GM13977 (cell line): Measurements from ENCODE around the gene CHRNA3.
A peak's percentile ranks its signal among the peaks of the same experiment; 100 is the strongest.

Experiments
- DNase-seq: peaks from one replicate; pipeline ENCODE4 v3.0.0; 2012; ENCODE audit warnings: low spot score
- in situ Hi-C: fragments of 300-500 bp; cut with MboI; formaldehyde crosslinking; loops from one replicate; pipeline ENCODE4 v1.12.0; 2022; ENCODE audit warnings: low sequenced_read_pairs, low pct_unique_long_range_greater_than_20kb, mixed read lengths, inconsistent platforms; ENCODE audit not compliant: unreplicated experiment
- TF ChIP-seq, protein P1 (sequence below): IDR thresholded peaks from 2 replicates; pipeline ENCODE4 v1.5.1; 2012; ENCODE audit warnings: mild to moderate bottlenecking, control low read depth; ENCODE audit not compliant: insufficient read depth; ENCODE audit errors: extremely low read depth, missing control alignments

Gene CHRNA3

GRCh38 chr15:78625606-78626280 lies 4.9 kb upstream of the CHRNA3 start:
- peak; percentile 18 for DNase-seq

GRCh38 chr15:78624651-78625590 lies 4.1 kb upstream of the CHRNA3 start:
- TF ChIP-seq, protein P1, sequence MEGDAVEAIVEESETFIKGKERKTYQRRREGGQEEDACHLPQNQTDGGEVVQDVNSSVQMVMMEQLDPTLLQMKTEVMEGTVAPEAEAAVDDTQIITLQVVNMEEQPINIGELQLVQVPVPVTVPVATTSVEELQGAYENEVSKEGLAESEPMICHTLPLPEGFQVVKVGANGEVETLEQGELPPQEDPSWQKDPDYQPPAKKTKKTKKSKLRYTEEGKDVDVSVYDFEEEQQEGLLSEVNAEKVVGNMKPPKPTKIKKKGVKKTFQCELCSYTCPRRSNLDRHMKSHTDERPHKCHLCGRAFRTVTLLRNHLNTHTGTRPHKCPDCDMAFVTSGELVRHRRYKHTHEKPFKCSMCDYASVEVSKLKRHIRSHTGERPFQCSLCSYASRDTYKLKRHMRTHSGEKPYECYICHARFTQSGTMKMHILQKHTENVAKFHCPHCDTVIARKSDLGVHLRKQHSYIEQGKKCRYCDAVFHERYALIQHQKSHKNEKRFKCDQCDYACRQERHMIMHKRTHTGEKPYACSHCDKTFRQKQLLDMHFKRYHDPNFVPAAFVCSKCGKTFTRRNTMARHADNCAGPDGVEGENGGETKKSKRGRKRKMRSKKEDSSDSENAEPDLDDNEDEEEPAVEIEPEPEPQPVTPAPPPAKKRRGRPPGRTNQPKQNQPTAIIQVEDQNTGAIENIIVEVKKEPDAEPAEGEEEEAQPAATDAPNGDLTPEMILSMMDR, result no peak

More at GRCh38 chr15:78625606-78626280, 4.9 kb upstream of the CHRNA3 start:
- in situ Hi-C loops, result no loop called here
- TF ChIP-seq, protein P1, result no peak

DNA sequence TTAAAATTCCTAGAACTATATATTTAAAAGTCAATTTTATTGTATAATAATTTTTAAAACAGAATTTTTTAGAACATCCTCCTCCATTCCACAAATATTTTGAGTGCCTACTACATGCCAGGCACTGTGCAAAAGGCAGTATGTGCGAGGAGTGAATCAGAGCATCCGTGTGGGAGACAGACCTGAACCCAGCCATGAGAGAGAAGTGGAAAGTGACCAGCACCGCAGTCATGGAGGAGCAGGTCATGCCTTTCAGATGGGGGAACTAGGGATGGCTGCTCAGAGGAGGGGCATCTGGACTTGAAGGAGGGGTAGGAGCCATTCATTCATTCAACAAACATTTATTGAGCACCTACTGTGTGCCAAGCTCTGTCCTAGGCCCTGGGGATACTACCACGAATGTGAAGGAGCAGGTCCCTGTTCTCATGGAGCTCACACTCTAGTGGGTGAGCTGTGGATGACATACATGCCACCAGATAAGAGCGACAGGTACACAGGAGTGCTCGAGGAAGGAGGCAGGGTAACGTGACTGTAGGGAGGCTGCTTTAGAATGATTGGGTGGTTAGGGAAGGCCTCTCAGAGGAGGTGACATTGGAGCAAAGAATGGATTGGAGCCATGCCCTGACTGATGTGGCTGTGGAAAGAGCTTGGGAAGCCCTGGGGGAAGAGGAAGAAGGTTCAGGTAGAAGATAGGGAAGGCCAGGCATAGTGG lies 3.1 kb upstream of the CHRNA3 start:
- DNase-seq, result peak; percentile 15
- in situ Hi-C loops, result no loop called here
- TF ChIP-seq, protein P1, result no peak

More at GRCh38 chr15:78624651-78625590, 4.1 kb upstream of the CHRNA3 start:
- in situ Hi-C loops, result no loop called here
- no peak for DNase-seq

DNA sequence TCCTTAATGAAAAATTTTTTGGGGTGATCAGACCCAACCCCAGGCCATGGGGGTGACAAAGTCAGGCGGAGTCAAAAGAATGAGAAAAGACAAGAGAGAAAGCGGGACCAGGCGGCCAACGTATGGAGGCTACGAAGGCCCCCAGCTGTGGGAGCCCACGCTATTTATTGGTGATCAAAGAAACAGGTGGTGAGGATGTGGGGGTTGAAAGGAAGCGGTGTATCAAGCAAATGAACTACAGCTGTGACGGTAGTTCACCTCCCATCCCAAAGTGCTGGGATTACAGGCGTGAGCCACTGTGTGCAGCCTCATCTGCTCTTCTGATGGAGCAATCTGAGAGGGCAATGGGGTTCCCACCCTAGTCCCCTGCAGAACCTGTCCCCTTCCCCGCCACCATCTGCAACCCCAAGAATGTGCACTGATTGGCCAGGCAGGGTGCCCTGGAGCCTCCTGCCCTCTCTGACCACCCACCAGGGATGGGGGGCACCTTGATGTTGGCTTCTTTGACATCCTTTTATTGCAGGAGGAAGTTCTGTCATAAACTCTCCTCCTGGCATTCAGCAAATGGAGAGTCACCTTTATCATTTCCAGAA lies 1.1 kb upstream of the CHRNA3 start:
- TF ChIP-seq, protein P1, result no peak
- in situ Hi-C loops, result no loop called here
- peak; percentile 9 for DNase-seq

DNA sequence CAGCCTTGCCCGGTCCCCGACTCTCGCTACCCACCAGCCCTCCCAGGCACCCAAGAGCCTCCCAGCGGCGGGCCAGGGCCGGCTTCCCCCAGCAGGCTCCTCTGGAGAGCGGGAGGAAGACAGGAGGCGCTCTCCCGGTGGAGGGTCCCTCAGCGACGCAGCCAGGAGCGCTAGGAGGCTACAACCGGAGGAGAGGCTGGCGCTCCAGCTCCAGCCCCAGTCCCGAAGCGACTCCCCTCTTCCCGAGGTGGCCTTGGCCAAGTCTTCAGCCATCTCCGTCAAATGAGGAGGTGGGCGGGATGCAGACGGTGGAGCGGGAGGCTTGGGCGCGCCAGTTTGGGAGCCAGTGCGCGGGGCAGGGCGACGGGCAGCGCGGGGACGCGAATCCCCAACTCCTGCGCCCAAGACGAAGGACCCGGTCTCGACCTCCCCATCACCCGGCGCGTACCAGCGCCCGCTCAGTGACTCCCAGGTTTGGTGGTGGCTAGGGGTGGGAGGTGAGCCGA lies 722 bp downstream of the CHRNA3 start:
- peak; percentile 48 for DNase-seq
- TF ChIP-seq, protein P1, result no peak
- in situ Hi-C loops, result no loop called here
